ENCODE results near the gene ATP2A2.
A peak's percentile ranks its signal among the peaks of the same experiment; 100 is the strongest.

ATP2A2 gene

GRCh38 chr12:110280779-110281548, at the start of gene ATP2A2:
ATP2A2 (plus strand) TSS chr12:110281247; CDS start chr12:110281790, 543 bp downstream.
- H3K27ac ChIP-seq (ENCODE audit: low read depth, low read length), result peak within 1 kb of the TSS; percentile 92
- no peaks in the 10 kb centered on the region for H3K27me3 ChIP-seq (ENCODE audit: control insufficient read depth, insufficient read depth, low read length)
- no peaks in the 10 kb centered on the region for H3K36me3 ChIP-seq (ENCODE audit: control insufficient read depth, insufficient read depth, low read length)
- peak within 1 kb of the TSS; percentile 97 for H3K4me3 ChIP-seq (ENCODE audit: low read length)
- H3K9ac ChIP-seq (ENCODE audit: low read length), result peak within 1 kb of the TSS; percentile 94
- H3K4me1 ChIP-seq (ENCODE audit: control insufficient read depth, insufficient read depth, low read length), result peaks cover 11% of the 10 kb centered on the region

GRCh38 chr12:110233212-110233903, 47.7 kb upstream of the ATP2A2 start:
- Histone ChIP-seq H3K36me3 (ENCODE audit: control insufficient read depth, insufficient read depth, low read length) (no peaks in the 10 kb centered on the region), H3K27me3 (ENCODE audit: control insufficient read depth, insufficient read depth, low read length) (no peaks in the 10 kb centered on the region), H3K27ac (ENCODE audit: low read depth, low read length) (no peak overlapping the region), H3K4me3 (ENCODE audit: low read length) (no peak overlapping the region), H3K4me1 (ENCODE audit: control insufficient read depth, insufficient read depth, low read length) (no peaks in the 10 kb centered on the region), H3K9ac (ENCODE audit: low read length) (no peak overlapping the region)

GRCh38 chr12:110234331-110234751, 46.7 kb upstream of the ATP2A2 start:
- Histone ChIP-seq H3K27ac (ENCODE audit: low read depth, low read length) (no peak overlapping the region), H3K9ac (ENCODE audit: low read length) (no peak overlapping the region), H3K4me3 (ENCODE audit: low read length) (no peak overlapping the region), H3K36me3 (ENCODE audit: control insufficient read depth, insufficient read depth, low read length) (no peaks in the 10 kb centered on the region), H3K4me1 (ENCODE audit: control insufficient read depth, insufficient read depth, low read length) (no peaks in the 10 kb centered on the region), H3K27me3 (ENCODE audit: control insufficient read depth, insufficient read depth, low read length) (no peaks in the 10 kb centered on the region)

GRCh38 chr12:110234755-110235154, 46.3 kb upstream of the ATP2A2 start:
- H3K27ac ChIP-seq (ENCODE audit: low read depth, low read length), result no peak overlapping the region
- H3K4me1 ChIP-seq (ENCODE audit: control insufficient read depth, insufficient read depth, low read length), result no peaks in the 10 kb centered on the region
- no peak overlapping the region for H3K4me3 ChIP-seq (ENCODE audit: low read length)
- no peaks in the 10 kb centered on the region for H3K27me3 ChIP-seq (ENCODE audit: control insufficient read depth, insufficient read depth, low read length)
- no peaks in the 10 kb centered on the region for H3K36me3 ChIP-seq (ENCODE audit: control insufficient read depth, insufficient read depth, low read length)
- no peak overlapping the region for H3K9ac ChIP-seq (ENCODE audit: low read length)

GRCh38 chr12:110235383-110235782, 45.7 kb upstream of the ATP2A2 start:
- H3K4me3 ChIP-seq (ENCODE audit: low read length), result no peak overlapping the region
- no peak overlapping the region for H3K9ac ChIP-seq (ENCODE audit: low read length)
- no peaks in the 10 kb centered on the region for H3K36me3 ChIP-seq (ENCODE audit: control insufficient read depth, insufficient read depth, low read length)
- H3K27ac ChIP-seq (ENCODE audit: low read depth, low read length), result no peak overlapping the region
- H3K27me3 ChIP-seq (ENCODE audit: control insufficient read depth, insufficient read depth, low read length), result no peaks in the 10 kb centered on the region
- H3K4me1 ChIP-seq (ENCODE audit: control insufficient read depth, insufficient read depth, low read length), result no peaks in the 10 kb centered on the region

GRCh38 chr12:110243227-110243626, 37.8 kb upstream of the ATP2A2 start:
- Histone ChIP-seq H3K27me3 (ENCODE audit: control insufficient read depth, insufficient read depth, low read length) (no peaks in the 10 kb centered on the region), H3K27ac (ENCODE audit: low read depth, low read length) (no peak overlapping the region), H3K9ac (ENCODE audit: low read length) (no peak overlapping the region), H3K4me1 (ENCODE audit: control insufficient read depth, insufficient read depth, low read length) (peaks cover 9% of the 10 kb centered on the region), H3K4me3 (ENCODE audit: low read length) (no peak overlapping the region), H3K36me3 (ENCODE audit: control insufficient read depth, insufficient read depth, low read length) (no peaks in the 10 kb centered on the region)

GRCh38 chr12:110244372-110244771, 36.7 kb upstream of the ATP2A2 start:
- H3K27ac ChIP-seq (ENCODE audit: low read depth, low read length), result no peak overlapping the region
- H3K9ac ChIP-seq (ENCODE audit: low read length), result no peak overlapping the region
- no peak overlapping the region for H3K4me3 ChIP-seq (ENCODE audit: low read length)
- H3K27me3 ChIP-seq (ENCODE audit: control insufficient read depth, insufficient read depth, low read length), result no peaks in the 10 kb centered on the region
- H3K4me1 ChIP-seq (ENCODE audit: control insufficient read depth, insufficient read depth, low read length), result peaks cover 15% of the 10 kb centered on the region
- no peaks in the 10 kb centered on the region for H3K36me3 ChIP-seq (ENCODE audit: control insufficient read depth, insufficient read depth, low read length)

GRCh38 chr12:110244829-110245228, 36.2 kb upstream of the ATP2A2 start:
- Histone ChIP-seq H3K36me3 (ENCODE audit: control insufficient read depth, insufficient read depth, low read length) (no peaks in the 10 kb centered on the region), H3K27me3 (ENCODE audit: control insufficient read depth, insufficient read depth, low read length) (no peaks in the 10 kb centered on the region), H3K4me1 (ENCODE audit: control insufficient read depth, insufficient read depth, low read length) (peaks cover 15% of the 10 kb centered on the region), H3K4me3 (ENCODE audit: low read length) (no peak overlapping the region), H3K9ac (ENCODE audit: low read length) (no peak overlapping the region), H3K27ac (ENCODE audit: low read depth, low read length) (no peak overlapping the region)

GRCh38 chr12:110245369-110245772, 35.7 kb upstream of the ATP2A2 start:
- Histone ChIP-seq H3K27me3 (ENCODE audit: control insufficient read depth, insufficient read depth, low read length) (no peaks in the 10 kb centered on the region), H3K27ac (ENCODE audit: low read depth, low read length) (no peak overlapping the region), H3K4me1 (ENCODE audit: control insufficient read depth, insufficient read depth, low read length) (peaks cover 15% of the 10 kb centered on the region), H3K36me3 (ENCODE audit: control insufficient read depth, insufficient read depth, low read length) (no peaks in the 10 kb centered on the region), H3K9ac (ENCODE audit: low read length) (no peak overlapping the region), H3K4me3 (ENCODE audit: low read length) (no peak overlapping the region)

GRCh38 chr12:110246636-110247339, 34.3 kb upstream of the ATP2A2 start:
- Histone ChIP-seq H3K36me3 (ENCODE audit: control insufficient read depth, insufficient read depth, low read length) (no peaks in the 10 kb centered on the region), H3K9ac (ENCODE audit: low read length) (peak overlapping the region; percentile 4), H3K27ac (ENCODE audit: low read depth, low read length) (peak overlapping the region; percentile 12), H3K27me3 (ENCODE audit: control insufficient read depth, insufficient read depth, low read length) (no peaks in the 10 kb centered on the region), H3K4me3 (ENCODE audit: low read length) (no peak overlapping the region), H3K4me1 (ENCODE audit: control insufficient read depth, insufficient read depth, low read length) (peaks cover 15% of the 10 kb centered on the region)

- Histone ChIP-seq H3K9ac (ENCODE audit: low read length) (peak overlapping the region; percentile 50), H3K36me3 (ENCODE audit: control insufficient read depth, insufficient read depth, low read length) (no peaks in the 10 kb centered on the region), H3K4me1 (ENCODE audit: control insufficient read depth, insufficient read depth, low read length) (peaks cover 15% of the 10 kb centered on the region), H3K27ac (ENCODE audit: low read depth, low read length) (peak overlapping the region; percentile 54), H3K4me3 (ENCODE audit: low read length) (peak overlapping the region; percentile 31), H3K27me3 (ENCODE audit: control insufficient read depth, insufficient read depth, low read length) (no peaks in the 10 kb centered on the region)
These were observed 33.5 kb upstream of the ATP2A2 start for GRCh38 chr12:110247340-110248095.

GRCh38 chr12:110248096-110248447, 33.0 kb upstream of the ATP2A2 start:
- H3K4me3 ChIP-seq (ENCODE audit: low read length), result peak overlapping the region; percentile 31
- peak overlapping the region; percentile 50 for H3K9ac ChIP-seq (ENCODE audit: low read length)
- no peaks in the 10 kb centered on the region for H3K36me3 ChIP-seq (ENCODE audit: control insufficient read depth, insufficient read depth, low read length)
- no peaks in the 10 kb centered on the region for H3K27me3 ChIP-seq (ENCODE audit: control insufficient read depth, insufficient read depth, low read length)
- H3K4me1 ChIP-seq (ENCODE audit: control insufficient read depth, insufficient read depth, low read length), result peaks cover 15% of the 10 kb centered on the region
- no peak overlapping the region for H3K27ac ChIP-seq (ENCODE audit: low read depth, low read length)

Data from rectal smooth muscle tissue (tissue), 1 donor.